Measurements from ENCODE around the gene TMEM61.
"Not testable (repeated sequence)": the region's sequence is repeated elsewhere in the genome, so short reads cannot be mapped to it uniquely, and the experiment has no call there.

TMEM61 gene

GRCh38 chr1:54959241-54959640 lies 21.2 kb upstream of the TMEM61 start:
- no peak for DNase-seq (ENCODE audit: low spot score)
- H3K27ac ChIP-seq: no peak overlapping the region
- no peak overlapping the region for H3K4me3 ChIP-seq
- TF ChIP-seq, protein P1, sequence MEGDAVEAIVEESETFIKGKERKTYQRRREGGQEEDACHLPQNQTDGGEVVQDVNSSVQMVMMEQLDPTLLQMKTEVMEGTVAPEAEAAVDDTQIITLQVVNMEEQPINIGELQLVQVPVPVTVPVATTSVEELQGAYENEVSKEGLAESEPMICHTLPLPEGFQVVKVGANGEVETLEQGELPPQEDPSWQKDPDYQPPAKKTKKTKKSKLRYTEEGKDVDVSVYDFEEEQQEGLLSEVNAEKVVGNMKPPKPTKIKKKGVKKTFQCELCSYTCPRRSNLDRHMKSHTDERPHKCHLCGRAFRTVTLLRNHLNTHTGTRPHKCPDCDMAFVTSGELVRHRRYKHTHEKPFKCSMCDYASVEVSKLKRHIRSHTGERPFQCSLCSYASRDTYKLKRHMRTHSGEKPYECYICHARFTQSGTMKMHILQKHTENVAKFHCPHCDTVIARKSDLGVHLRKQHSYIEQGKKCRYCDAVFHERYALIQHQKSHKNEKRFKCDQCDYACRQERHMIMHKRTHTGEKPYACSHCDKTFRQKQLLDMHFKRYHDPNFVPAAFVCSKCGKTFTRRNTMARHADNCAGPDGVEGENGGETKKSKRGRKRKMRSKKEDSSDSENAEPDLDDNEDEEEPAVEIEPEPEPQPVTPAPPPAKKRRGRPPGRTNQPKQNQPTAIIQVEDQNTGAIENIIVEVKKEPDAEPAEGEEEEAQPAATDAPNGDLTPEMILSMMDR (IDR thresholded peaks at IDR 0.05): no peak

GRCh38 chr1:54962612-54963395 lies 17.6 kb upstream of the TMEM61 start:
- Histone ChIP-seq H3K27ac (no peak overlapping the region), H3K4me3 (no peak overlapping the region)
- DNase-seq (ENCODE audit: low spot score): no peak
- TF ChIP-seq, protein P1 (IDR thresholded peaks at IDR 0.05): no peak

- not testable (repeated sequence) for H3K4me3 ChIP-seq, H3K27ac ChIP-seq
- peak; percentile 12 for DNase-seq (ENCODE audit: low spot score)
Measured at GRCh38 chr1:54963829-54964228, 16.6 kb upstream of the TMEM61 start.

- DNase-seq (ENCODE audit: low spot score): peak; percentile 71
- no peak overlapping the region for H3K27ac ChIP-seq
- TF ChIP-seq, protein P1 (IDR thresholded peaks at IDR 0.05): no peak
- no peak overlapping the region for H3K4me3 ChIP-seq
Measured at GRCh38 chr1:54965624-54966340, 14.6 kb upstream of the TMEM61 start.

GRCh38 chr1:54967372-54967771 lies 13.1 kb upstream of the TMEM61 start:
- H3K4me3 ChIP-seq: no peak overlapping the region
- H3K27ac ChIP-seq: no peak overlapping the region
- peak; percentile 54 for DNase-seq (ENCODE audit: low spot score)
- TF ChIP-seq, protein P1 (IDR thresholded peaks at IDR 0.05): no peak

DNA sequence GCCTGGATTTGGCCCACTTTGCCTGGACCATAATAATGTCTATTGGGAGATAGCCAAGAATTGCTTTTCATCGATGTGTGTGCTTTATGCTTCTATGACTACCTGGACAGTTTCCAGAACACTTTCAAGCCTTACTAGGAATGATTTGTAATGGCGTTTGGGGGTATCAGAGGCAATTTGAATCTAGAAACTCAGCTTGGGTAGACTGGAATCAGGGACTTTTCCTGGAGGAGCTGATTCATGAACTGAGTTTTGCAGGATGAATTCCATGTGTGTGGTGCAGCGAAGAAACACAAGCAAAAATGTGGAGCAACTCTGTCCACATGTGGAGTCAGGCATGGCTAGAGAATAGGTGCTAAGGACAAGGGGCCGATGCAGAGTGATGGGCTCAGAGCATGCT lies 11.9 kb upstream of the TMEM61 start:
- peak; percentile 12 for DNase-seq (ENCODE audit: low spot score)
- no peak overlapping the region for H3K27ac ChIP-seq
- TF ChIP-seq, protein P1 (IDR thresholded peaks at IDR 0.05): no peak
- H3K4me3 ChIP-seq: no peak overlapping the region

- Histone ChIP-seq H3K27ac (no peak overlapping the region), H3K4me3 (no peak overlapping the region)
- TF ChIP-seq, protein P1 (IDR thresholded peaks at IDR 0.05): no peak
- DNase-seq (ENCODE audit: low spot score): peak; percentile 12
Measured at GRCh38 chr1:54969879-54970278, 10.5 kb upstream of the TMEM61 start.

Measured in coronary artery (tissue), 2 donors.